ENCODE measurements around the gene RTF2.

RTF2 gene

GRCh38 chr20:56429502-56429901 is 38.9 kb upstream of the RTF2 start:
- no peak for DNase-seq (ENCODE audit: low spot score)
- TF ChIP-seq CTCF (IDR thresholded peaks at IDR 0.05; ENCODE audit: extremely low read depth, insufficient read depth, missing control alignments) = no peak
- in situ Hi-C loops (cut with MboI; ENCODE audit: low pct_unique_long_range_greater_than_20kb, low sequenced_read_pairs, unreplicated experiment) = no loop called here

- no peak for DNase-seq (ENCODE audit: low spot score)
- in situ Hi-C loops (cut with MboI; ENCODE audit: low pct_unique_long_range_greater_than_20kb, low sequenced_read_pairs, unreplicated experiment) = no loop called here
- TF ChIP-seq CTCF (IDR thresholded peaks at IDR 0.05; ENCODE audit: extremely low read depth, insufficient read depth, missing control alignments) = no peak
Measured at GRCh38 chr20:56429941-56430340, 38.5 kb upstream of the RTF2 start.

GRCh38 chr20:56430461-56430860 is 38.0 kb upstream of the RTF2 start:
- TF ChIP-seq CTCF (IDR thresholded peaks at IDR 0.05; ENCODE audit: extremely low read depth, insufficient read depth, missing control alignments) = no peak
- in situ Hi-C loops (cut with MboI; ENCODE audit: low pct_unique_long_range_greater_than_20kb, low sequenced_read_pairs, unreplicated experiment) = no loop called here
- DNase-seq (ENCODE audit: low spot score) = no peak

GRCh38 chr20:56430957-56431356 is 37.5 kb upstream of the RTF2 start:
- TF ChIP-seq CTCF (IDR thresholded peaks at IDR 0.05; ENCODE audit: extremely low read depth, insufficient read depth, missing control alignments) = no peak
- in situ Hi-C loops (cut with MboI; ENCODE audit: low pct_unique_long_range_greater_than_20kb, low sequenced_read_pairs, unreplicated experiment) = no loop called here
- DNase-seq (ENCODE audit: low spot score) = no peak

- no peak for TF ChIP-seq CTCF (IDR thresholded peaks at IDR 0.05; ENCODE audit: extremely low read depth, insufficient read depth, missing control alignments)
- in situ Hi-C loops (cut with MboI; ENCODE audit: low pct_unique_long_range_greater_than_20kb, low sequenced_read_pairs, unreplicated experiment) = no loop called here
- no peak for DNase-seq (ENCODE audit: low spot score)
Measured at GRCh38 chr20:56431471-56431870, 37.0 kb upstream of the RTF2 start.

GRCh38 chr20:56433221-56433879 is 35.1 kb upstream of the RTF2 start:
- in situ Hi-C loops (cut with MboI; ENCODE audit: low pct_unique_long_range_greater_than_20kb, low sequenced_read_pairs, unreplicated experiment) = no loop called here
- DNase-seq (ENCODE audit: low spot score) = no peak
- TF ChIP-seq CTCF (IDR thresholded peaks at IDR 0.05; ENCODE audit: extremely low read depth, insufficient read depth, missing control alignments) = no peak

All from GM13977 (cell line).